Measurements from ENCODE around the gene GATA5.

GATA5 gene

GRCh38 chr20:62453186-62453808 is 22.5 kb downstream of the GATA5 start:
- DNase-seq: no peak
- ATAC-seq: no peak

GRCh38 chr20:62452475-62453095 is 23.2 kb downstream of the GATA5 start:
- no peak for ATAC-seq
- no peak for DNase-seq

GRCh38 chr20:62451970-62452369 is 23.8 kb downstream of the GATA5 start:
- DNase-seq (no peak), ATAC-seq (no peak)

GRCh38 chr20:62451156-62451767 is 24.5 kb downstream of the GATA5 start:
- ATAC-seq (no peak), DNase-seq (no peak)

GRCh38 chr20:62449951-62450691 is 25.7 kb downstream of the GATA5 start:
- DNase-seq (no peak), ATAC-seq (no peak)

- ATAC-seq (no peak), DNase-seq (no peak)
Observed at GRCh38 chr20:62448788-62449187, 27.0 kb downstream of the GATA5 start.

GRCh38 chr20:62448038-62448437 is 27.8 kb downstream of the GATA5 start:
- DNase-seq: no peak
- no peak for ATAC-seq

- no peak for DNase-seq
- ATAC-seq: no peak
Observed at GRCh38 chr20:62446888-62447869, 28.6 kb downstream of the GATA5 start.

- ATAC-seq: no peak
- no peak for DNase-seq
Observed at GRCh38 chr20:62446481-62446880, 29.3 kb downstream of the GATA5 start.

GRCh38 chr20:62445553-62446340 is 30.0 kb downstream of the GATA5 start:
- DNase-seq: no peak
- no peak for ATAC-seq

- ATAC-seq: no peak
- no peak for DNase-seq
Observed at GRCh38 chr20:62444286-62444685, 31.5 kb downstream of the GATA5 start.

- no peak for DNase-seq
- no peak for ATAC-seq
Observed at GRCh38 chr20:62441987-62442539, 33.7 kb downstream of the GATA5 start.

- ATAC-seq (no peak), DNase-seq (no peak)
Observed at GRCh38 chr20:62439218-62439617, 36.6 kb downstream of the GATA5 start.

GRCh38 chr20:62437927-62438326 is 37.9 kb downstream of the GATA5 start:
- no peak for ATAC-seq
- no peak for DNase-seq

GRCh38 chr20:62437496-62437895 is 38.3 kb downstream of the GATA5 start:
- no peak for DNase-seq
- ATAC-seq: no peak

- DNase-seq: no peak
- ATAC-seq: no peak
Observed at GRCh38 chr20:62436692-62437091, 39.1 kb downstream of the GATA5 start.

GRCh38 chr20:62433658-62434497 is 41.9 kb downstream of the GATA5 start:
- no peak for ATAC-seq

GRCh38 chr20:62430866-62431447 is 44.8 kb downstream of the GATA5 start:
- no peak for DNase-seq
- no peak for ATAC-seq

More at GRCh38 chr20:62433658-62434497, 41.9 kb downstream of the GATA5 start:
- DNase-seq: no peak

- DNase-seq (no peak), ATAC-seq (no peak)
Observed at GRCh38 chr20:62430311-62430853, 45.4 kb downstream of the GATA5 start.

All from stimulated activated naive CD8-positive, alpha-beta T cell treated with anti-CD3 and anti-CD28 coated beads, Interleukin-15, Interleukin-2, amounts not matched to agents 100 U/mL and 50 U/mL, for 24 hours (primary cell).